Measurements from ENCODE around the gene CDCA8. TPM values are rescaled to one million over a fixed set of nuclear protein-coding genes. Genes with fewer than 3 reads are reported as not detected.

The CDCA8 gene
- total and polyA plus RNA-seq, 2 of the 13 experiments (the other 11 are each of a cell fraction or from before 2014, with no cell fraction given), result 24.1 to 38.6 TPM

- Histone ChIP-seq H4K20me1 (ENCODE audit: insufficient read depth, low read length) (no peaks in the 10 kb centered on the region), H3K79me2 (ENCODE audit: insufficient read depth, low read length) (no peaks in the 10 kb centered on the region), H3K27me3 (ENCODE audit: control insufficient read depth in 1 of 2, insufficient read depth in 2 of 2, low read length in 2 of 2) (peaks cover 2 to 3% of the 10 kb centered on the region in 2 experiments; a peak in 2 of 5 replicates), H3K36me3 (replicated peaks in 1 of 2; ENCODE audit: control insufficient read depth in 1 of 2, insufficient read depth in 2 of 2, low read length in 2 of 2) (peaks cover 0 to 7% of the 10 kb centered on the region in 2 experiments; a peak in 2 of 5 replicates), H3K27ac (ENCODE audit: extremely low read length, insufficient read depth, low read length) (no peak overlapping the region), H3K4me3 (replicated peaks in 1 of 3; ENCODE audit: insufficient read depth in 1 of 3, low read depth in 2 of 3, low read length in 3 of 3) (no peak overlapping the region), H3K9me3 (ENCODE audit: low read length) (no peaks in the 10 kb centered on the region), H3K9ac (ENCODE audit: insufficient read depth, low read depth, low read length) (no peak overlapping the region), H3K4me2 (ENCODE audit: low read depth, low read length) (no peak overlapping the region), H2AFZ (ENCODE audit: low read length) (no peak overlapping the region), H3K4me1 (ENCODE audit: insufficient read depth, low read length) (peaks cover 22% of the 10 kb centered on the region)
- no peak for DNase-seq (ENCODE audit: low spot score)
- POLR2A ChIA-PET, result no interaction called here
- in situ Hi-C loops (cut with HindIII; ENCODE audit: extremely low pct_ligation_motif_present, low pct_unique_long_range_greater_than_20kb), result no loop called here
- TF ChIP-seq POGZ (CRISPR knock-in tag; IDR thresholded peaks at IDR 0.05) (no peak), CENPT (CRISPR knock-in tag; IDR thresholded peaks at IDR 0.05; ENCODE audit: low read depth) (no peak), ZNF512 (CRISPR knock-in tag; IDR thresholded peaks at IDR 0.05) (no peak), GTF3A (CRISPR knock-in tag; conservative IDR thresholded peaks at IDR 0.05) (no peak), ZNF841 (CRISPR knock-in tag; IDR thresholded peaks at IDR 0.05; ENCODE audit: borderline replicate concordance) (no peak), ZNF451 (CRISPR knock-in tag; IDR thresholded peaks at IDR 0.05) (no peak), HMG20A (CRISPR knock-in tag; IDR thresholded peaks at IDR 0.05; ENCODE audit: borderline replicate concordance) (no peak), ARNT (IDR thresholded peaks at IDR 0.05) (no peak), NRL (CRISPR knock-in tag; IDR thresholded peaks at IDR 0.05; ENCODE audit: borderline replicate concordance) (no peak), ZNF543 (CRISPR knock-in tag; IDR thresholded peaks at IDR 0.05) (no peak), PRDM4 (CRISPR knock-in tag; IDR thresholded peaks at IDR 0.05; ENCODE audit: borderline replicate concordance) (no peak), ZMAT5 (CRISPR knock-in tag; IDR thresholded peaks at IDR 0.05; ENCODE audit: borderline replicate concordance, low read depth) (no peak), NCOA2 (CRISPR knock-in tag; IDR thresholded peaks at IDR 0.05) (no peak)
- no peak for ATAC-seq
- FAIRE-seq, result no peak
- BruUV-seq (replicated peaks), result no TSS peak
- CTCF ChIA-PET (ENCODE audit: low intra/inter-chr PET ratio, low total read pairs), result no interaction called here
- intact Hi-C loops (cut with micrococcal nuclease; ENCODE audit: unreplicated experiment), result no loop called here
- WGBS (ENCODE audit: low lambda C conversion rate), result 40% methylated on average over 6 of the region's 8 CpGs
Observed at GRCh38 chr1:37714226-37714625, 21.9 kb downstream of the CDCA8 start.

Data from HepG2 (cell line).